Thoracic aorta (tissue), 2 donors: ENCODE results near the gene LIPA. TPM values are rescaled to one million over a fixed set of nuclear protein-coding genes. Genes with fewer than 3 reads are reported as not detected.
"Not testable (repeated sequence)": the region's sequence is repeated elsewhere in the genome, so short reads cannot be mapped to it uniquely, and the experiment has no call there.

Source experiments
- ATAC-seq: fragments of 150-250 bp; one replicate; pipeline ENCODE4 v1.8.0; 2017; ENCODE audit warnings: low read depth; ENCODE audit not compliant: insufficient number of reproducible peaks, low FRiP score
- DNase-seq: peaks from one replicate; pipeline ENCODE4 v3.0.0-alpha.2; 2020; ENCODE audit warnings: low spot score
- H3K27ac ChIP-seq, 2 donors: fragments of 200-600 bp; sonication (generic); 1 replicate in 1 of 2; 2 replicates in 1 of 2; pipeline ENCODE4 v1.5.1; 2016; ENCODE audit warnings: mild to moderate bottlenecking in 2 of 2, moderate library complexity in 2 of 2
- H3K27me3 ChIP-seq: fragments of 200-600 bp; sonication (generic); replicated peaks from 2 replicates; pipeline ENCODE4 v1.6.0; 2016; ENCODE audit warnings: mild to moderate bottlenecking; ENCODE audit not compliant: insufficient read depth
- H3K36me3 ChIP-seq: fragments of 200-600 bp; sonication (generic); one replicate; pipeline ENCODE4 v1.5.1; 2016
- H3K4me1 ChIP-seq, 2 donors: fragments of 200-600 bp; sonication (generic); 1 replicate in 1 of 2; 2 replicates in 1 of 2; pipeline versions ENCODE4 v1.5.1 to v1.6.0; 2016; ENCODE audit warnings: low read depth in 2 of 2, mild to moderate bottlenecking in 1 of 2; ENCODE audit not compliant: control insufficient read depth in 1 of 2
- H3K4me3 ChIP-seq: fragments of 200-600 bp; sonication (generic); 2 replicates; pipeline ENCODE4 v1.5.1; 2016; ENCODE audit warnings: mild to moderate bottlenecking
- H3K9me3 ChIP-seq: fragments of 200-600 bp; sonication (generic); 2 replicates; pipeline ENCODE4 v1.5.1; 2016
- CTCF ChIP-seq: fragments of 200-600 bp; sonication (generic); IDR thresholded peaks from one replicate; pipeline ENCODE4 v1.5.1; 2019; ENCODE audit warnings: antibody characterized with exemption
- total RNA-seq, 2 donors: library from RNA; depleted of rRNA; stranded (reverse); fragments of >200 nt; gene quantifications; one replicate each; pipeline versions ENCODE4 v1.1.0 to v1.2.3, GENCODE V29; 2016

Gene LIPA
- total RNA-seq, 2 donors from 2014 or later = 39.7 to 44.2 TPM

- Histone ChIP-seq H3K27ac (no peak overlapping the region), H3K36me3 (no peaks in the 10 kb centered on the region), H3K4me3 (no peak overlapping the region), H3K4me1 (no peaks in the 10 kb centered on the region), H3K9me3 (no peaks in the 10 kb centered on the region), H3K27me3 (no peaks in the 10 kb centered on the region)
- ATAC-seq (no peak), DNase-seq (no peak)
- no peak for TF ChIP-seq CTCF
Observed at GRCh38 chr10:89171263-89171872, 80.2 kb downstream of the LIPA start.

GRCh38 chr10:89168354-89168900 is 83.1 kb downstream of the LIPA start:
- not testable (repeated sequence) for DNase-seq, H3K27ac ChIP-seq, H3K9me3 ChIP-seq, H3K4me3 ChIP-seq, ATAC-seq, H3K36me3 ChIP-seq, H3K4me1 ChIP-seq, H3K27me3 ChIP-seq

- no peak overlapping the region for H3K4me3 ChIP-seq
- no peak for TF ChIP-seq CTCF
- H3K4me1 ChIP-seq = no peaks in the 10 kb centered on the region
- H3K27ac ChIP-seq = no peak overlapping the region
- H3K36me3 ChIP-seq = no peaks in the 10 kb centered on the region
- no peaks in the 10 kb centered on the region for H3K27me3 ChIP-seq
- DNase-seq (no peak), ATAC-seq (no peak)
- H3K9me3 ChIP-seq = no peaks in the 10 kb centered on the region
Observed at GRCh38 chr10:89167915-89168314, 83.7 kb downstream of the LIPA start.

GRCh38 chr10:89165923-89166322 is 85.7 kb downstream of the LIPA start:
- Histone ChIP-seq H3K36me3 (no peaks in the 10 kb centered on the region), H3K27ac (no peak overlapping the region), H3K27me3 (no peaks in the 10 kb centered on the region), H3K9me3 (no peaks in the 10 kb centered on the region), H3K4me3 (no peak overlapping the region), H3K4me1 (no peaks in the 10 kb centered on the region)
- TF ChIP-seq CTCF = no peak
- no peak for DNase-seq
- no peak for ATAC-seq

- Histone ChIP-seq H3K4me3 (no peak overlapping the region), H3K36me3 (no peaks in the 10 kb centered on the region), H3K9me3 (no peaks in the 10 kb centered on the region), H3K27me3 (no peaks in the 10 kb centered on the region), H3K4me1 (no peaks in the 10 kb centered on the region), H3K27ac (no peak overlapping the region)
- no peak for TF ChIP-seq CTCF
- ATAC-seq = no peak
- DNase-seq = no peak
Observed at GRCh38 chr10:89164920-89165319, 86.7 kb downstream of the LIPA start.

GRCh38 chr10:89164080-89164479 is 87.5 kb downstream of the LIPA start:
- H3K4me1 ChIP-seq = no peaks in the 10 kb centered on the region
- ATAC-seq (no peak), DNase-seq (no peak)
- no peak for TF ChIP-seq CTCF
- no peaks in the 10 kb centered on the region for H3K27me3 ChIP-seq
- no peak overlapping the region for H3K27ac ChIP-seq
- H3K4me3 ChIP-seq = no peak overlapping the region
- H3K36me3 ChIP-seq = no peaks in the 10 kb centered on the region
- H3K9me3 ChIP-seq = no peaks in the 10 kb centered on the region
